Lower leg skin (tissue), 4 donors: ENCODE data around the gene VTI1A. TPM values are rescaled to one million over a fixed set of nuclear protein-coding genes. Genes with fewer than 3 reads are reported as not detected.

ENCODE experiments used
- DNase-seq, 2 donors: peaks; one replicate each; pipeline ENCODE4 v3.0.0-alpha.2; 2019; ENCODE audit warnings: low spot score in 2 of 2
- H3K4me3 ChIP-seq: fragments of 200-600 bp; sonication (generic); 2 replicates; pipeline ENCODE4 v1.5.1; 2017; ENCODE audit warnings: mild to moderate bottlenecking, low read depth; ENCODE audit not compliant: poor library complexity, severe bottlenecking
- CTCF ChIP-seq, 3 donors: fragments of 450-650 bp; IDR thresholded peaks; one replicate each; pipeline ENCODE4 v1.5.1; 2016; ENCODE audit warnings: antibody characterized with exemption in 3 of 3, mild to moderate bottlenecking in 3 of 3, moderate library complexity in 2 of 3
- POLR2A ChIP-seq, 2 donors: fragments of 450-650 bp; IDR thresholded peaks; one replicate each; pipeline ENCODE4 v1.6.1; 2016 to 2017; ENCODE audit warnings: antibody characterized with exemption in 2 of 2, mild to moderate bottlenecking in 1 of 2, moderate library complexity in 1 of 2
- WGBS, 2 donors: methylation state at CpG; one replicate each; pipeline ENCODE4 v1.1.5; 2018; 5-methylcytosine and 5-hydroxymethylcytosine counted together
- intact Hi-C: fragments of 100-400 bp; cut with DNase I; formaldehyde crosslinking; loops from one replicate; pipeline ENCODE4 v1.15.0; 2023; ENCODE audit warnings: low total_unique reads
- total RNA-seq, 4 donors: library from RNA; depleted of rRNA; stranded (reverse); fragments of >200 nt; gene quantifications; one replicate each; pipeline ENCODE4 v1.1.0, GENCODE V29; 2016

Gene VTI1A
- total RNA-seq, 4 donors from 2014 or later, result 30.8 to 85.7 (median 35.6) TPM

GRCh38 chr10:112531421-112531820 lies 84.4 kb downstream of the VTI1A start:
- TF ChIP-seq CTCF (IDR thresholded peaks at IDR 0.05), result no peak
- TF ChIP-seq POLR2A (IDR thresholded peaks at IDR 0.05), result no peak
- no peak overlapping the region for H3K4me3 ChIP-seq
- no peak for DNase-seq
- WGBS, 2 donors, result 92 to 98% methylated on average over 6 of the region's 6 CpGs
- intact Hi-C loops, result no loop called here

- DNase-seq, result no peak
- no peak overlapping the region for H3K4me3 ChIP-seq
- 71 to 83% methylated on average over 6 of the region's 6 CpGs for WGBS, 2 donors
- TF ChIP-seq POLR2A (IDR thresholded peaks at IDR 0.05), result no peak
- intact Hi-C loops, result no loop called here
These were observed 85.2 kb downstream of the VTI1A start for GRCh38 chr10:112532189-112532588.

DNA sequence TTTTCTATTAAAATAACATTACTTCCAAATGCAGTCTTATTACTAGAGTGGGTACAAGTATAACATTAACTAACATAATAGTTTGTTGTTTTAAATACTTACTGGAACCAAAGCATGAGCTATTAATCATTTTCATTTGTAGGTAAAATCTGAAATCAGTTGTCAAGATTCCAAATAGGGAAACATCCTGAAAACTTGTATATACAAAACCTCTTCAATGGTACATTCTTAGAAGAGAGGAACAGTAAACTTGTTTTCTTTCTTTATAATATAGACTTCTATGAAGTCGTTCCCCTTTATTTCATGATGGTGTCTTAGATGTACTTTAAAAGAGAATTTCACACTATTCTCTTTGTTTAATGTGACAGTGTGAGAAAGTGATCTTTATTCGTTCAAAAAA lies 85.9 kb downstream of the VTI1A start:
- no peak overlapping the region for H3K4me3 ChIP-seq
- intact Hi-C loops, result no loop called here
- WGBS, 2 donors, result 84 to 85% methylated on average over 2 of the region's 2 CpGs
- TF ChIP-seq POLR2A (IDR thresholded peaks at IDR 0.05) (no peak), CTCF (IDR thresholded peaks at IDR 0.05) (no peak)
- no peak for DNase-seq

DNA sequence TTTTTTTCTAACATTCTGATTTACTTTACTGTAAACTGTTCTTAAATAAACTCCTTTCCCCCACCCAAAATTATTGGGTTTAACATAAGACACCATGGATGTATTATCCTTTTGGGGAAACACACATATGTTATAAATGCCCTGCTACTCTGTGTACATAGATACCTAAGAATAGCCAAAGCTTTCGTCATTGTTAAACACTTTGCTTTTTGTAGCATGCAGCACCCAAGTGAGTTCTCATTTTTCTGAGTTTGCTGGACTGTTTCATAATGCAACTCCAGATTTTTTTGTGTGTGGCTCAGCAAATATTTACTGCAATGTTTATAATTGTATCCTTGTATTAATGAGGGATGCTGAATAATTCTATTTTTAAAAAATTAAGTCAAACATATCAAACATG lies 86.9 kb downstream of the VTI1A start:
- intact Hi-C loops, result no loop called here
- TF ChIP-seq CTCF (IDR thresholded peaks at IDR 0.05) (no peak), POLR2A (IDR thresholded peaks at IDR 0.05) (no peak)
- H3K4me3 ChIP-seq, result no peak overlapping the region
- DNase-seq, result no peak
- 71 to 86% methylated on average over 1 of the region's 1 CpG for WGBS, 2 donors

GRCh38 chr10:112535531-112535951 lies 88.5 kb downstream of the VTI1A start:
- no peak overlapping the region for H3K4me3 ChIP-seq
- intact Hi-C loops, result no loop called here

GRCh38 chr10:112536663-112537062 lies 89.6 kb downstream of the VTI1A start:
- no peak overlapping the region for H3K4me3 ChIP-seq
- TF ChIP-seq POLR2A (IDR thresholded peaks at IDR 0.05) (no peak), CTCF (IDR thresholded peaks at IDR 0.05) (no peak)
- intact Hi-C loops, result no loop called here
- WGBS, 2 donors, result 87 to 94% methylated on average over 8 of the region's 8 CpGs
- no peak for DNase-seq

More at GRCh38 chr10:112535531-112535951, 88.5 kb downstream of the VTI1A start:
- 75 to 78% methylated on average over 3 of the region's 3 CpGs for WGBS, 2 donors
- TF ChIP-seq POLR2A (IDR thresholded peaks at IDR 0.05) (no peak), CTCF (IDR thresholded peaks at IDR 0.05) (no peak)
- no peak for DNase-seq
